Activated naive CD4-positive, alpha-beta T cell treated with anti-CD3 and anti-CD28 coated beads, Interleukin-2, amount 50 U/mL, for 24 hours (primary cell): Measurements from ENCODE around the gene GTF3C1.
"Not testable (repeated sequence)": the region's sequence is repeated elsewhere in the genome, so short reads cannot be mapped to it uniquely, and the experiment has no call there.

Source experiments
- H3K27ac Mint-ChIP-seq: one replicate; pipeline ENCODE4 v1.8.0; 2021; ENCODE audit warnings: mild to moderate bottlenecking, mixed read lengths
- H3K27me3 Mint-ChIP-seq: one replicate; pipeline ENCODE4 v1.8.0; 2021; ENCODE audit warnings: mixed read lengths
- H3K36me3 Mint-ChIP-seq: one replicate; pipeline ENCODE4 v1.8.0; 2021; ENCODE audit warnings: mixed read lengths
- H3K4me1 Mint-ChIP-seq: one replicate; pipeline ENCODE4 v1.8.0; 2021; ENCODE audit warnings: mixed read lengths
- H3K4me3 Mint-ChIP-seq: one replicate; pipeline ENCODE4 v1.8.0; 2021; ENCODE audit warnings: mild to moderate bottlenecking, mixed read lengths
- H3K9me3 Mint-ChIP-seq: one replicate; pipeline ENCODE4 v1.8.0; 2021; ENCODE audit warnings: mixed read lengths

The GTF3C1 gene

DNA sequence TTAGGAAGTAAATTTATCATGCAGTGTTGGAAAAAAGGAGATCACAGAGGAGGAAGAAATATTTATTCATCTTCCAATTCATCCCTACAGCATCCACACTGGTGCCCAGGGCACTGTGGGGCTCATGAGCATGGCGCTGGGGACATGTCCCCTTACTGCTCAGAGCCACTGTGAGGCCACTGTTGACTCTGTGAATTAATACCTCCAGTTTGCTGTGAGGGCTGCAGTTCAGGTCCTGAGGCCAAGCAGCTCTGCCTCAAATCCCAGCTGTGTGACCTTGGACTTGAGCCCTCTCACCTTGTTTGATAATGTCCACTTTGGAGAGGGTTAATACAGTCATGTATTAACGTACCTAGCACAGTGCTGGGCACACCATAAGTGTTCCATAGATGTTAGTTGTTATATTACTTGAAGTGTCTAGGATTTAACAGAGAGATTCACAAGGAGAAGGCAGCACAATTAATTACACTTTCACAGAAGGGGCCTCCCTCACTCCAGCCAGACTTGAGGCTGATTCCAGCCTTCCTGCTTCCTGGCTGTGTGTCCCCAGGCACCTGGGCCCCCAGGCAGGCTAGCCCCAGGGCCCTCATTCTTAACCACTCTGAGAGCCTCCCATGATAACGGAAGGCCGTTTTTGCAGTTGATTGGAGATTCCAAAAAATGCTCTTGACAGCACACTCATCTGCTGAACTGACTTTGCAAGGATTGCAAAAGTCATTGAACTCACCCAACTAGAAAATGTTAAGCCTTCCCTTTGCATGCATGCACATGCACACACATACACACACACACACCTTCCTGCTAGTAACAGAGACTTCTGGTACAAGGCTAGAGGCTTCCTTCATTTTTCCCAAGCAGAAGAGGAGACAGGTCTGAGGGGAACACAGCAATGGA lies 29.6 kb upstream of the GTF3C1 start:
- H3K4me1 Mint-ChIP-seq, result no peaks in the 10 kb centered on the region
- no peak overlapping the region for H3K27ac Mint-ChIP-seq
- H3K27me3 Mint-ChIP-seq, result no peaks in the 10 kb centered on the region
- peaks cover 19% of the 10 kb centered on the region for H3K36me3 Mint-ChIP-seq
- H3K9me3 Mint-ChIP-seq, result no peaks in the 10 kb centered on the region
- no peak overlapping the region for H3K4me3 Mint-ChIP-seq

DNA sequence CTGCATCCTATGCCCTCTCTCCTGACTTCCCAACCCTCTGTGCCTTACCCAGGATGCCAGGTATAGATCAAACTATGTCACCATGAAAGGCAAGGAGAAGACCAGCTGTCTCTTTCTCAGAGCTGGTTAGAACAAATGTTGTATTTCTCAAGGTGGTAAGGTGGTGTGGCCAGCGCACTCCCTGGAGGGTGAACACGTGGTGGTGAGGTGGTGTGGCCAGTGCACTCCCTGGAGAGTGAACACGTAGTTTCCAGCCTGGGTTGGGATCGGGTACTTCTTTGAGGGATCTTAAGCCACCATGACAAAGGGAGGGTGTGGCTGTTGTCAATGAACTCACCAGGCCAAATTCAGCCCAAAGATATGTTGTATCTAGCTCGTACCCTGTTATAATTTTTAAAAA lies 27.0 kb upstream of the GTF3C1 start:
- H3K9me3 Mint-ChIP-seq, result no peaks in the 10 kb centered on the region
- no peak overlapping the region for H3K4me3 Mint-ChIP-seq
- H3K27ac Mint-ChIP-seq, result no peak overlapping the region
- H3K27me3 Mint-ChIP-seq, result no peaks in the 10 kb centered on the region
- H3K4me1 Mint-ChIP-seq, result no peaks in the 10 kb centered on the region
- H3K36me3 Mint-ChIP-seq, result peaks cover 10% of the 10 kb centered on the region

DNA sequence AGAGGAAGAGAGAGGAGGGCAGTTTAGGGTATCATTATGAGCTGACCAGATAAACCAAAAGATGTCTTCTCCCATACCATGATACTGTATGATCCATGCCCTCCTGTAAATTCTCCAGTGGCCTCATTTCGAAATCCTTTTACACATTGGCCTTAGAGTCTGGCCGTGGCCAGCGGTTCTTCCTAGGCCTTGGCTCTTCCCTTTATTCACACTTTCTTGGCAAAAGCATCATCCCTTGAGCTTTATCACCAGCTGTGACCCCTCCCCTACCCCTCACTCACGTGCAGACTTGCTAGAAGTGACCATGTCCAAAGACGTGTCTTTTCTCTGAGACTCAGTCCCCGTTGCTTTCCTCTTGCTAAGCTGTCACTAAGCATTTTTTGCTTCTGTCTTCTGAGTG lies 23.0 kb upstream of the GTF3C1 start:
- Mint-ChIP-seq H3K4me3 (no peak overlapping the region), H3K27me3 (no peaks in the 10 kb centered on the region), H3K4me1 (no peaks in the 10 kb centered on the region), H3K27ac (no peak overlapping the region), H3K36me3 (peaks cover 6% of the 10 kb centered on the region), H3K9me3 (no peaks in the 10 kb centered on the region)

DNA sequence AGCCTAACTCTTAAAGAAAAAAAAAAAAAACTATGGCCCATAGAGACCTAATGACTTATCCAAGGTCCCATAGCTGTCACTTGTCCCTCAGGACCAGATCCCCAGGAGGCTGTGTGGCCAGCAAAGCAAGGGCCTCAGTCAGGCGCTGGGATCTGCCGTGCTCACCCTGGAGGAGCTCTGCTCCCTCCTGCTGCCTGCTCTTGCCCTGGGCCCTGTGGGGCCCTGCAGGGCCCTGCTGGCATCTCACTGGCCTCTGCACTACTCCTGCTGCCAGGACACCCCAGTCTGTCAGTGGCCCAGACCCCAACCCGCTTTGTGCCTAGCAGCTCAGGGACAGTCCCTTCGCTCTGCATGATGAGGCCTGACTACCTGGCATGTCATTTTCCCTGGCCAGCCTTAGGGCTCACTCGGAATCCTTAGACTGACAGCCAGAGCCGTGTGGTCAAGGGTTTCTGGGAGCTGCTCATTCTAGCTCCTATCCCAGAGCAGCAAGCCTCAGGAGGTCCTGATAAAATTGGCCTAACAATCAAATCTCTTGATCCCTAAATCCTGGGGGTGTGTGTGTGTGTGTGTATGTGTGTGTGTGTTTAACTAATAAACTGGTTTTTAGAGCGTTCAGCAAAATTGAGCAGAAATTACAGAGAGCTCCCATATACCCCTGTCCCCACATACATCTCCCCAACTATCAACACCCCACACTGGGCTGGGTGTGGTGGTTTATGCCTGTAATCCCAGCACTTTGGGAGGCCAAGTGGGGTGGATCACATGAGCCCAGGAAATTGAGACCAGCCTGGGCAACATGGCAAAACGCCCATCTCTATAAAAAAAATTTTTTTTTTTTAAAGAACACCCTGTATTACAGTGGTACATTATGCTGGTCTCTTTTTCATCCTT lies 22.0 kb upstream of the GTF3C1 start:
- no peaks in the 10 kb centered on the region for H3K27me3 Mint-ChIP-seq
- H3K4me1 Mint-ChIP-seq, result no peaks in the 10 kb centered on the region
- no peaks in the 10 kb centered on the region for H3K9me3 Mint-ChIP-seq
- no peak overlapping the region for H3K27ac Mint-ChIP-seq
- peaks cover 8% of the 10 kb centered on the region for H3K36me3 Mint-ChIP-seq
- H3K4me3 Mint-ChIP-seq, result no peak overlapping the region

DNA sequence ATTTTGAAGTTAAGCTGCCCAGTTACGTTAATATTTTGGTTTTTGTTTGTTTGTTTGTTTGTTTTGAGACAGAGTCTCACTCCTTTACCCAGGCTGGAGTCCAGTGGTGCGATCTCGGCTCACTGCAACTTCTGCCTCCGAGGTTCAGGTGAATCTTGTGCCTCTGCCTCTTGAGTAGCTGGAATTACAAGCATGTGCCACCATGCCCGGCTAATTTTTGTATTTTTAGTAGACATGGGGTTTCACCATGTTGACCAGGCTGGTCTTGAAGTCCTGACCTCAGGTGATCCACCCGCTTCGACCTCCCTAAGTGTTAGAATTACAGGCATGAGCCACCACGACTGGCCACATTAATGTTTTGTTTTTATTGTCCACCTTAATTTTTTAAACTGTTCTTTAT lies 21.3 kb upstream of the GTF3C1 start:
- not testable (repeated sequence) for H3K36me3 Mint-ChIP-seq, H3K27ac Mint-ChIP-seq, H3K4me3 Mint-ChIP-seq, H3K27me3 Mint-ChIP-seq, H3K9me3 Mint-ChIP-seq, H3K4me1 Mint-ChIP-seq

DNA sequence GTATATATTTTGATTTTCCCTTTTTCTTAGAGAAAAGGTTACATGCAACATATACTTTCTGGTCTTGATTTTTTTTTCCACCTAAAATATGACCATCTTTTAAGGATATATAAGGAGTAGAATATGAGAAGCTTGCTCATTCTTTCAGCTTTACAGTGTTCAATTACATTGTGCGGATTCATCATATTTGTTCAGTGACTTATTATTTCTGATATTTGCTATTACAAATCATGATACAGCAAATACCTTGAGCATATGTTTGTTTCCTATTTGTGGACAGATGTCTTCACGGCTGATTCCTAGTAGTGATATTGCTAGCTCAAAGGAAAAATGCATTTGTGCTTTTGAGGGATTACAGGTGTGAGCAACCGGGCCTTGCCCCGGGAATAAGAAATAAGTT lies 18.4 kb upstream of the GTF3C1 start:
- no peak overlapping the region for H3K27ac Mint-ChIP-seq
- no peak overlapping the region for H3K4me3 Mint-ChIP-seq
- no peaks in the 10 kb centered on the region for H3K4me1 Mint-ChIP-seq
- H3K9me3 Mint-ChIP-seq, result no peaks in the 10 kb centered on the region
- peaks cover 4% of the 10 kb centered on the region for H3K36me3 Mint-ChIP-seq
- H3K27me3 Mint-ChIP-seq, result no peaks in the 10 kb centered on the region

DNA sequence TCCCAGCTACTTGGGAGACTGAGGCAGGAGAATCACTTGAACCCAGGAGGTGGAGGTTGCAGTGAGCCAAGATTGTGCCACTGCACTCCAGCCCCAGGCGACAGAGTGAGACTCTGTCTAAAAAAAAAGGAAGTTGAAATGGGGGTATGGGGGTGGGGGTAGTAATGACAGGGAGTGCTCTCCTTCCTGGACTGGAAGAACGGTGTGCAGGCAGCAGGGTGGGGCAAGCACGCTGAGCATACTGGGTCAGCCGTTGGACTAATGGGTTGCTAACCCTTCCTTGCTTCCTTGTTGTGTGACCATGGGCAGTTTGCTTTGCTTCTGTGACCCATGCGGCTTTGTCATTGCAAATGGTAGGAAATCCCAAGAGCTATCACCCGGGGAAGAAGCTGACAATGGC lies 16.7 kb upstream of the GTF3C1 start:
- no peaks in the 10 kb centered on the region for H3K27me3 Mint-ChIP-seq

DNA sequence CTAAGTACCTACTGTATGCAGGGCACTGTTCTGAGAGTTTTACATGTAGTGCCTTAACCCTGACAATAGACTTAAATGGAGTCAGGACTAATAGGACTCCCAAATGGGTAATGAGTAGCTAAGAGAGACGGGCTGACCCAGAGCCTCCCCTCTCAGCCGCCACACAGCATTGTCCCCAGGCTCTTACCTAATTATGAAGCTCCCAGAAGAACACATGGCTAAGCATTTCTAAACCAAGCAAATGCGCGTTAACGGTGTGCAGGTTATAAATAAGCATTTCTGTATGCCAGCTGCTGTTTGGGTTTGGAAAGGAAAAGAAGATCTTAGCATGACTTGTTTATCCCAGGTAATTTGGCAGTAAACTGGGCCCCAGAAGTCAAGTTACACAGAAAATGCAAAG lies 14.5 kb upstream of the GTF3C1 start:
- H3K36me3 Mint-ChIP-seq, result peaks cover 4% of the 10 kb centered on the region
- H3K9me3 Mint-ChIP-seq, result no peaks in the 10 kb centered on the region
- no peak overlapping the region for H3K4me3 Mint-ChIP-seq
- no peaks in the 10 kb centered on the region for H3K4me1 Mint-ChIP-seq
- no peak overlapping the region for H3K27ac Mint-ChIP-seq
- no peaks in the 10 kb centered on the region for H3K27me3 Mint-ChIP-seq

More for the DNA sequence above, 16.7 kb upstream of the GTF3C1 start:
- H3K27ac Mint-ChIP-seq, result no peak overlapping the region
- no peak overlapping the region for H3K4me3 Mint-ChIP-seq
- H3K36me3 Mint-ChIP-seq, result peaks cover 4% of the 10 kb centered on the region
- no peaks in the 10 kb centered on the region for H3K9me3 Mint-ChIP-seq
- H3K4me1 Mint-ChIP-seq, result no peaks in the 10 kb centered on the region

DNA sequence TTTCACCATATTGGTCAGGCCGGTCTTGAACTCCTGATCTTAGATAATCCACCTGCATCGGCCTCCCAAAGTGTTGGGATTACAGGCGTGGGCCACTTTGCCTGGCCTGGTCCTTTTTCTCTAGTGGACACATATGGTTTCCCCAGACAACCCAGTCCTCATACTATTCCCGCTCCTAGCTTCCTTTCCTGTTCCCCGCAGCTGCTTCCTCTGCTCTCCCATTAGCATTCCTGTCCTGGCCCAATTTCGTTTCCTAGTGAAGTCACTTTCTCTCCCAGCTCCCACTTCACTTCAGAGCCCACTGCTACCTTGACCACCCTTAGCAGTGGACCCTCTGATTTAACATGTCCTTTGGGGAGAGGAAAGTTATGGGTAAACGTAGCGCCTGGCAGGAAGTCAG lies 11.5 kb upstream of the GTF3C1 start:
- Mint-ChIP-seq H3K36me3 (peaks cover 5% of the 10 kb centered on the region), H3K4me1 (no peaks in the 10 kb centered on the region), H3K27me3 (no peaks in the 10 kb centered on the region), H3K27ac (no peak overlapping the region), H3K4me3 (no peak overlapping the region), H3K9me3 (no peaks in the 10 kb centered on the region)

DNA sequence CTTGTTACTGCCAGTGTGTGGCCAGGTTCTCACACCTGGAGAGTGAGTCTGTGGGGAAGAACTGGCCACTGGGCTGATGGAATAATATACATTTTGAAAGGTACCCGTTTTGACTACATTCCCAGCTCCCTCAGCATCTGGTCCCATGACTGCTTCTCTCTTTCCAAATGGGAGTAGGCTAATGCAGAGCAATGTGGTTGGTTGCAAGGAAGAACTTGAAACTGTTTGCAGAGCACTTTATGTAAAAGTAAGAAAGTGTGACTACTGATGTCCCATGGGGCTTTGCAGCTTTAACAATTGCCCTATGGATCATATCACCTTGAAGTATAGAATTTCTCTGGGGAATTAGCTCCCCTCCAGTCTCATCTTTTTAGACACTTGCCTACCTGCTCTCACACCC lies 9.2 kb upstream of the GTF3C1 start:
- H3K27me3 Mint-ChIP-seq, result no peaks in the 10 kb centered on the region
- no peak overlapping the region for H3K4me3 Mint-ChIP-seq
- H3K9me3 Mint-ChIP-seq, result no peaks in the 10 kb centered on the region
- no peaks in the 10 kb centered on the region for H3K4me1 Mint-ChIP-seq
- H3K27ac Mint-ChIP-seq, result no peak overlapping the region
- peaks cover 5% of the 10 kb centered on the region for H3K36me3 Mint-ChIP-seq

DNA sequence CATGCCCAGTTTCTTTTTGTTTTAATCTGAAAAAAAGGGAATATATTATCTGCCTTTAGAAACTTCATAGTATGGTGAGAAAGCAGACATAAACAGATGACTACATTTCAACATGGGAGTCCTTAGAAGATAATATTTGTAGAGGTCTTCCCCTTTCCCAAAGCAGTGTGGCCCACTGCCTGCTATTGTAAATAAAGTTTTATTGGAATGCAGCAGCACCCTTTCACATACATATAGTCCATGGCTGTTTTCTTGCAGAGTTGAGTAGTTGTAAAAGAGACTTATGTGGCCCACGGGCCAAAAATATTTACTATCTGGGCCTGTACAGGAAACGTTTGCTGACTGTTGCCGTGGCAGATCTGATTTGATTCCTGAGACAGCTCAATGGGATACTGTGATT lies 8.7 kb upstream of the GTF3C1 start:
- Mint-ChIP-seq H3K9me3 (no peaks in the 10 kb centered on the region), H3K36me3 (peaks cover 5% of the 10 kb centered on the region), H3K27me3 (no peaks in the 10 kb centered on the region)

DNA sequence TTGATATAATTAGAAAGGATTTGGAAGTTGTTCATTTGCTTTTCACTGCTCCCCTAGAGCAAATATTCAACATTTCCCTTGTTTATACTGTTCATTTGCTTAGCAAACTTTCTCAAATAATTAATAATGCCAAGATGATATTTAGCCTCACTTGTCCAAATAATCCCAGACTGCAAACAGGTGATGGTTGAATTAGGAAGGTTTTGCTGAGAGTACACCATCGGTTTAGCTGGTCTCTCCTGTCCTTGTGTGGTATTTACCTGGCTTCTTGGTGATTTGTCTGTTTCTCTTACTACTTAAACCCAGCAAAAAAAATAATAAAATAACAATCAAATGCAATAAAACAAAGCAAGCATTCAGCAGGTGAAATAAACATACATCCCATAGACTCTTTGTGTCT lies 6.8 kb upstream of the GTF3C1 start:
- Mint-ChIP-seq H3K4me3 (no peak overlapping the region), H3K4me1 (no peaks in the 10 kb centered on the region), H3K36me3 (peaks cover 5% of the 10 kb centered on the region), H3K9me3 (no peaks in the 10 kb centered on the region), H3K27ac (no peak overlapping the region), H3K27me3 (no peaks in the 10 kb centered on the region)

More for the DNA sequence above, 8.7 kb upstream of the GTF3C1 start:
- no peaks in the 10 kb centered on the region for H3K4me1 Mint-ChIP-seq
- H3K27ac Mint-ChIP-seq, result no peak overlapping the region
- H3K4me3 Mint-ChIP-seq, result no peak overlapping the region

DNA sequence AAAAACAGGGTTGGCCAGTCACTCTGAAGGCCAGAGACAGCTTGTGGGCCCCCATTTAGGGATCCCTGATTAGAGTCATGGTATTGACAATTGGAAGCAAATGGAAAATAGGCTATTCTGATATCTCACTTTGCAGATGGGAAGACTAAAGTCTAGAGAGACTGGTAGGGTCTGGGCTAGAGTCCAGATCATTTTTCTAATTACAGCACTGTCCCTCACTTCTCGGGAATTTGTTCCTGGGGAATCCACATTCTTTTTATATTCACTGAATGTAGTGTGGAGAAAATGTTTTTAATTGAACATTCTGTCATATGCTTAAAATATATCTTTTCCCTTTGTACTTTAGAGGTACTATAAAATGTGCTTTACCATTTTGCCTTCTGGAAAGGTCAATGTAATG lies 1.3 kb upstream of the GTF3C1 start:
- Mint-ChIP-seq H3K27ac (no peak overlapping the region), H3K4me3 (peak overlapping the region; percentile 99), H3K36me3 (no peaks in the 10 kb centered on the region), H3K4me1 (peaks cover 42% of the 10 kb centered on the region), H3K27me3 (no peaks in the 10 kb centered on the region), H3K9me3 (no peaks in the 10 kb centered on the region)

DNA sequence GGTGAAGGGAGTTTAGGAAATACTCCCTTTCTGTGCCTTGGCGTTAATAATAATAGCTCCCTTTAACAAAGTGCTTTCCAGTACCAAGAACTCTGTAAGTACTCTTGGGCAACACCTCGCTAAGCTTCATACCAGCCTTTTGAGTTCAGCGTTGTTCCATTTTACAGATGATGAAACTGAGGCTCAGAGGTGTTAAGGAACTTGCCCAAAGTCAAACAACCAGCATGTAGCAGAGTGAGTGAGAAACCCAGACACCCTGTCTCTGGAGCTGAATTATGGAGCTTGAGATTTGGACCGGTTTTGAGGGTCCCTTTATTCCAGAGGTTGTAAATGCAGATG lies 838 bp upstream of the GTF3C1 start:
- no peaks in the 10 kb centered on the region for H3K27me3 Mint-ChIP-seq
- H3K9me3 Mint-ChIP-seq, result no peaks in the 10 kb centered on the region
- H3K27ac Mint-ChIP-seq, result peak overlapping the region; percentile 96
- peaks cover 44% of the 10 kb centered on the region for H3K4me1 Mint-ChIP-seq
- peak overlapping the region; percentile 99 for H3K4me3 Mint-ChIP-seq
- no peaks in the 10 kb centered on the region for H3K36me3 Mint-ChIP-seq

DNA sequence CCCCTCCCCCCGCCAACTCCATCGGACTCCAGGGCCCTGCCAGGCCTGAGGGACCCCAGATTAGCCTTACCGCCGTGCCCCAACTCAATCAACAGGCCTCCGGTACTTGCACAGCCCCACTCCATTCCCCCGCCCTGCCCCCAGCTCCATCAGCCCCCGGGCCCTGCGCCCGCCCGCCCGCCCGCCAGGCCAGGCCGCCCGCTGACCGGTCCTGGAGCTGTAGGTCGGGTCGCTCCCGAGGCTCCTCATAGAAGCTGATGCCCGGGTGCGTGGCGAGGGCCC lies 308 bp downstream of the GTF3C1 start:
- H3K36me3 Mint-ChIP-seq, result peaks cover 2% of the 10 kb centered on the region
- peak overlapping the region; percentile 99 for H3K4me3 Mint-ChIP-seq
- H3K27ac Mint-ChIP-seq, result peak overlapping the region; percentile 96
- no peaks in the 10 kb centered on the region for H3K27me3 Mint-ChIP-seq
- H3K9me3 Mint-ChIP-seq, result no peaks in the 10 kb centered on the region
- peaks cover 48% of the 10 kb centered on the region for H3K4me1 Mint-ChIP-seq

DNA sequence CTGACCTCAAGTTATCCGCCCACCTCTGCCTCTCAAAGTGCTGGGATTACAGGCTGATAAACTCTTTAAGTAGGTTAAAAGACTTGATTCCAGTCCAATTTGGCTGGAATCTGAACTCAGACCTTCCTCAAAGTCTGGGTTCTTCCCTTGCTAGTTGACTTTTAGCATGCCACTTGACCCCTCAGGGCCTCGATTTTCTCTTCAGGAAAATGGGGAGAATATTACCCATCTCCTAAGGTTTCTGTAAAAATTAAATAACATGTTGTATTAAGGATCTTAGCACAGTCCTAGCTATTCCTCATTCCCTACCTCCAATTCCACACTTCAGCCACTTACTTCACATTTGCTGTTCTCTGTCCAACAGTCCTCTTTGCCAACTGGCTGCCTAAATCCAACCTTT lies 1.9 kb downstream of the GTF3C1 start:
- H3K9me3 Mint-ChIP-seq, result no peaks in the 10 kb centered on the region
- H3K4me3 Mint-ChIP-seq, result no peak overlapping the region
- H3K27ac Mint-ChIP-seq, result no peak overlapping the region
- peaks cover 48% of the 10 kb centered on the region for H3K4me1 Mint-ChIP-seq
- H3K27me3 Mint-ChIP-seq, result no peaks in the 10 kb centered on the region
- H3K36me3 Mint-ChIP-seq, result peaks cover 9% of the 10 kb centered on the region
